ENCODE measurements around the gene NOP9. TPM values are rescaled to one million over a fixed set of nuclear protein-coding genes. Genes with fewer than 3 reads are reported as not detected.

The NOP9 gene
- total RNA-seq, 1 experiment from 2014 or later: 25.3 TPM

GRCh38 chr14:24330973-24331674, 31.5 kb downstream of the NOP9 start:
- POLR2A ChIA-PET: no interaction called here
- Histone ChIP-seq H3K27me3 (ENCODE audit: control insufficient read depth, insufficient read depth, low read length) (no peaks in the 10 kb centered on the region), H3K4me3 (ENCODE audit: low read depth in 2 of 2, low read length in 2 of 2) (no peak overlapping the region), H3K27ac (ENCODE audit: low read length) (no peak overlapping the region), H3K9me3 (ENCODE audit: control insufficient read depth, insufficient read depth, low read depth, low read length) (no peaks in the 10 kb centered on the region), H3K36me3 (ENCODE audit: control insufficient read depth, insufficient read depth, low read length) (no peaks in the 10 kb centered on the region), H3K4me1 (ENCODE audit: control insufficient read depth, insufficient read depth, low read length) (peaks cover 3% of the 10 kb centered on the region; the same call in 1 of the 2 replicates)
- in situ Hi-C loops (cut with HindIII; ENCODE audit: low pct_unique_long_range_greater_than_20kb, low sequenced_read_pairs): loop anchor here (10.0 kb wide), 1 partner anchor 104 kb away; no protein-coding TSS in a partner anchor
- DNase-seq (ENCODE audit: low read depth, low spot score): no peak
- no TSS peak for BruUV-seq (replicated peaks)
- intact Hi-C loops (cut with micrococcal nuclease; ENCODE audit: unreplicated experiment): no loop called here
- no peak for TF ChIP-seq REST (IDR thresholded peaks at IDR 0.05; ENCODE audit: insufficient read depth in 1 of 2, low read depth in 2 of 2, low read length in 1 of 2)
- no peak for TF ChIP-seq CTCF (IDR thresholded peaks at IDR 0.05)
- TF ChIP-seq SIN3A (IDR thresholded peaks at IDR 0.05; ENCODE audit: borderline replicate concordance, insufficient read depth, low read depth, low read length): no peak
- TF ChIP-seq POLR2AphosphoS5 (IDR thresholded peaks at IDR 0.05; ENCODE audit: low read depth, low read length): no peak
- TF ChIP-seq TCF7L2 (IDR thresholded peaks at IDR 0.05; ENCODE audit: low read depth, low read length): no peak
- no peak for ATAC-seq
- CTCF ChIA-PET: interaction anchor here (1.1 to 1.7 kb wide), 2 partner anchors 100 to 104 kb away, joined by 3 to 11 read pairs; no protein-coding TSS in a partner anchor

GRCh38 chr14:24331731-24332267, 32.1 kb downstream of the NOP9 start:
- intact Hi-C loops (cut with micrococcal nuclease; ENCODE audit: unreplicated experiment): loop anchor here (2.0 kb wide), 1 partner anchor 99 kb away; no protein-coding TSS in a partner anchor
- ChIA-PET POLR2A (no interaction called here), CTCF (interaction anchor here (0.6 to 1.7 kb wide), 6 partner anchors 10 to 105 kb away, joined by 3 to 11 read pairs (median 5); no protein-coding TSS in a partner anchor)
- H3K27me3 ChIP-seq (ENCODE audit: control insufficient read depth, insufficient read depth, low read length): no peaks in the 10 kb centered on the region
- H3K27ac ChIP-seq (ENCODE audit: low read length): no peak overlapping the region
- TF ChIP-seq REST (IDR thresholded peaks at IDR 0.05; ENCODE audit: insufficient read depth in 1 of 2, low read depth in 2 of 2, low read length in 1 of 2): no peak
- no peak for TF ChIP-seq POLR2AphosphoS5 (IDR thresholded peaks at IDR 0.05; ENCODE audit: low read depth, low read length)
- TF ChIP-seq TCF7L2 (IDR thresholded peaks at IDR 0.05; ENCODE audit: low read depth, low read length): no peak
- TF ChIP-seq SIN3A (IDR thresholded peaks at IDR 0.05; ENCODE audit: borderline replicate concordance, insufficient read depth, low read depth, low read length): no peak
- no peak for TF ChIP-seq CTCF (IDR thresholded peaks at IDR 0.05)
- no peak overlapping the region for H3K4me3 ChIP-seq (ENCODE audit: low read depth in 2 of 2, low read length in 2 of 2)
- ATAC-seq (peak; percentile 33), DNase-seq (ENCODE audit: low read depth, low spot score) (no peak)
- no TSS peak for BruUV-seq (replicated peaks)
- in situ Hi-C loops (cut with HindIII; ENCODE audit: low pct_unique_long_range_greater_than_20kb, low sequenced_read_pairs): loop anchor here (10.0 kb wide), 1 partner anchor 103 kb away; no protein-coding TSS in a partner anchor
- H3K9me3 ChIP-seq (ENCODE audit: control insufficient read depth, insufficient read depth, low read depth, low read length): no peaks in the 10 kb centered on the region
- no peaks in the 10 kb centered on the region for H3K36me3 ChIP-seq (ENCODE audit: control insufficient read depth, insufficient read depth, low read length)
- peaks cover 3% of the 10 kb centered on the region; the same call in 1 of the 2 replicates for H3K4me1 ChIP-seq (ENCODE audit: control insufficient read depth, insufficient read depth, low read length)
